ENCODE measurements around the gene HADH.

DNA sequence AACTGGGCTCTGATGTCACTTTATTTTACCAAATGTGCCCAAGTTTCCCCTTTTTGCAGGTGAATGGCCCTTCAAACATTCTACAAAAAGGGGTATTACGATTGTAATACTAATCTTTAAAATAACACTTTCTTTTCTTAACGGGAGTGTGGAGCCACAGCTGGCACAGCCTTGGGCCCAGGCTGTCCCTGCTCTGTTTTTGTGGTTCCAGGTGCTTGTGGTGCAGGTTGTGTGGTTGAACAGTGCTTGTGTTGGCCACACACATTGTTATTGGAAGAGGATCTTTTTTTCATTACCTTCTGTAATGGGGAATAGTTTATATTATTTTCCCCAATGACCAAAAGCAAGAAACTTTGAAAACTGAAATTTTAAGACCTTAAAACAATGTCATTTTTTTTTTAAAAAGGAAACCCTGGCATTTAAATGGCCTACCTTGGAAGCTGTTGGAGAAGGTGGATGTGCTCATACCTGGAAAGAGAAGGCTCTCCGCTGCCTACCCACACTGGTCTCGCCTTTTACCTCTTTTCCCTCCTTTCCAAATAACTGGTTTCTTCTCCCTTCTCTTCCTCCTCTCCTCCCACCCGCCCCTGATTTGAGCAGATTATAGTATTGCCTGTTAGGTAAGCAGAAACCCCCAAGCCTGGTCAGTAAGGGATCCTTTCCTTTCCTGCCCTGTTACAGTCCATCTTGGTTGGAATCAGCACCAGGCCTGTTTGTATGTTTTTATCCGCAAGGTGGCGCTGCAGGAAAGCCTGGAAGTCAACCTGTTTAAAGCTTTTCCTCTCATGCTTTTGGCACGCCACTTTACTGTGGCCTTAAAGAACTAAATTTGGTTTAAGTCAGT is 28.6 kb downstream of the HADH start:
- TF ChIP-seq POLR2A (IDR thresholded peaks at IDR 0.05) (no peak), CTCF (IDR thresholded peaks at IDR 0.05) (peak; percentile 71 to 91 (median 82))

Measured in esophagus squamous epithelium (tissue), 4 donors.